Epithelial cell of esophagus (primary cell): ENCODE data around the gene TRAPPC3L.
A peak's percentile ranks its signal among the peaks of the same experiment; 100 is the strongest.

ENCODE experiments used
- DNase-seq: peaks from one replicate; pipeline ENCODE4 v3.0.0; 2010; ENCODE audit warnings: low read depth
- H3K4me3 ChIP-seq: 2 replicates; pipeline ENCODE4 v1.5.1; 2011; ENCODE audit warnings: mild to moderate bottlenecking, low read length, control low read depth
- TF ChIP-seq, protein P1 (sequence below): IDR thresholded peaks from 2 replicates; pipeline ENCODE4 v1.5.1; 2011; ENCODE audit warnings: low read depth, mild to moderate bottlenecking, low read length, control low read depth, inconsistent platforms; ENCODE audit not compliant: insufficient read depth; ENCODE audit errors: missing control alignments

Gene TRAPPC3L

DNA sequence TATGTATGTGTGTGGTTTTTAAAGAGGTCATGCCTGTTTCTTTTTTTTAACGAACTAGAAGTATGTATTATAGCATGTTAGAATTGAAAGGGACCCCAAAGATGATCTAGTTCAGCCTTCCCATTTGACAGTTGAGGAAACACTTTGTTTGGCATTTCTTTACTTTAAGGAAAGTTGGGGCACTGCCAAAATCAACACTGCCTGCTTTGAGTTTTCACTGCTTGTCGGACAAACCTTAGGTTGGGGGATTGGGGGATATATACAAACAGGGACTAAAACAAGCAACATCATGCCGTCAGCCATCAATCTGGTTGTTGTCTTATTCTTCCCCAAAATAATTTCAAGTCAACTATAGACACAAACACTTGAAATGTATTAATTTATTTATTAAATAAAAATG is 98.4 kb downstream of the TRAPPC3L start:
- H3K4me3 ChIP-seq = no peak overlapping the region
- peak; percentile 27 for DNase-seq
- TF ChIP-seq, protein P1, sequence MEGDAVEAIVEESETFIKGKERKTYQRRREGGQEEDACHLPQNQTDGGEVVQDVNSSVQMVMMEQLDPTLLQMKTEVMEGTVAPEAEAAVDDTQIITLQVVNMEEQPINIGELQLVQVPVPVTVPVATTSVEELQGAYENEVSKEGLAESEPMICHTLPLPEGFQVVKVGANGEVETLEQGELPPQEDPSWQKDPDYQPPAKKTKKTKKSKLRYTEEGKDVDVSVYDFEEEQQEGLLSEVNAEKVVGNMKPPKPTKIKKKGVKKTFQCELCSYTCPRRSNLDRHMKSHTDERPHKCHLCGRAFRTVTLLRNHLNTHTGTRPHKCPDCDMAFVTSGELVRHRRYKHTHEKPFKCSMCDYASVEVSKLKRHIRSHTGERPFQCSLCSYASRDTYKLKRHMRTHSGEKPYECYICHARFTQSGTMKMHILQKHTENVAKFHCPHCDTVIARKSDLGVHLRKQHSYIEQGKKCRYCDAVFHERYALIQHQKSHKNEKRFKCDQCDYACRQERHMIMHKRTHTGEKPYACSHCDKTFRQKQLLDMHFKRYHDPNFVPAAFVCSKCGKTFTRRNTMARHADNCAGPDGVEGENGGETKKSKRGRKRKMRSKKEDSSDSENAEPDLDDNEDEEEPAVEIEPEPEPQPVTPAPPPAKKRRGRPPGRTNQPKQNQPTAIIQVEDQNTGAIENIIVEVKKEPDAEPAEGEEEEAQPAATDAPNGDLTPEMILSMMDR = no peak

- no peak overlapping the region for H3K4me3 ChIP-seq
- TF ChIP-seq, protein P1 = no peak
- DNase-seq = peak; percentile 33
Observed at GRCh38 chr6:116446399-116446798, 99.1 kb downstream of the TRAPPC3L start.

GRCh38 chr6:116445102-116445501 is 100.4 kb downstream of the TRAPPC3L start:
- DNase-seq = peak; percentile 15
- TF ChIP-seq, protein P1 = no peak
- H3K4me3 ChIP-seq = no peak overlapping the region
